HEK293 (cell line): ENCODE measurements around the gene RNF169.

Source experiments
- KLF9 ChIP-seq: fragments of 450-650 bp; formaldehyde crosslinking; IDR thresholded peaks from 2 replicates; pipeline ENCODE4 v1.5.1; 2016; ENCODE audit warnings: missing biosample characterization, missing genetic modification characterization, low read depth
- TCF7L2 ChIP-seq: IDR thresholded peaks from 2 replicates; pipeline ENCODE4 v1.6.1; 2011; ENCODE audit warnings: low read depth, mild to moderate bottlenecking, inconsistent platforms, low read length, moderate library complexity, borderline replicate concordance
- ZNF48 ChIP-seq: fragments of 450-650 bp; formaldehyde crosslinking; IDR thresholded peaks from 2 replicates; pipeline ENCODE4 v1.5.1; 2016; ENCODE audit warnings: missing biosample characterization, missing genetic modification characterization
- ZNF654 ChIP-seq: fragments of 450-650 bp; formaldehyde crosslinking; IDR thresholded peaks from 2 replicates; pipeline ENCODE4 v1.5.1; 2016; ENCODE audit warnings: low read depth, missing biosample characterization, missing genetic modification characterization
- TF ChIP-seq, protein P1 (sequence below): fragments of 450-650 bp; formaldehyde crosslinking; IDR thresholded peaks from 2 replicates; pipeline ENCODE4 v1.5.1; 2016; ENCODE audit warnings: missing biosample characterization, missing genetic modification characterization

DNA sequence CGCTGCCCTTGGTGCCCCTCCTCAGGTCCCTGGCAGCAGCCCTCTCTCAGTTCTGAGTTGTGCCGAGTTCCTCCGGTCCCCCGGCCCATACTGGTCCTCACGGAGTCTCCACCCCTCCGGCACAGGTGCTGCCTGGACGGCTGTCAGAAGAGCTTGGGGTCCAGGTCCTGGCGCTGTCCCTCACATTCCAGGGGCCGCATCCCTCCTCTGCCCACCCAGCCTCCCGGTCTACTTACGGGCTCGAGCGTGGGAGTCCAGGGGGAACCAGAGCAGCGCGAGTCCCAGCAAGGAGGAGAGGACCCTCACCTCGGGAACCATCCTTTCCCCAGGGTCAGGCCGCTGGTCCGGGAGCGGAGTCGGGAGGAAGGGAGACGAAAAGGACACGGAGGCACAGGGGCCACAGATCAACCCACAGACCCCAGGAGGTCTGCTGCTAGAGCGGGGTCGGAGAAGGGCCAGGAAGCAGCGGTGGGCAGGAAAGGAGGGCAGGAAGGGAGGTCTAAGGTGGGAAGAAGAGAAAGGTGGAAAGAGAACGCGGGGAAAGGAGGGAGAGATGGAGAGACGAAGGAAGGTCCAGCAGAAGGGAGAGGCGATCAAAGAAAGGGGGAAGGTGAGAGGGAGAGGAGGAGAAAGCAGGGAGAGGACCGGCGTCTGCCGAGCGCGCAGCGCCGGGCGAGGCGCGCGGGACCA lies 17.9 kb upstream of the RNF169 start:
- TF ChIP-seq, protein P1, sequence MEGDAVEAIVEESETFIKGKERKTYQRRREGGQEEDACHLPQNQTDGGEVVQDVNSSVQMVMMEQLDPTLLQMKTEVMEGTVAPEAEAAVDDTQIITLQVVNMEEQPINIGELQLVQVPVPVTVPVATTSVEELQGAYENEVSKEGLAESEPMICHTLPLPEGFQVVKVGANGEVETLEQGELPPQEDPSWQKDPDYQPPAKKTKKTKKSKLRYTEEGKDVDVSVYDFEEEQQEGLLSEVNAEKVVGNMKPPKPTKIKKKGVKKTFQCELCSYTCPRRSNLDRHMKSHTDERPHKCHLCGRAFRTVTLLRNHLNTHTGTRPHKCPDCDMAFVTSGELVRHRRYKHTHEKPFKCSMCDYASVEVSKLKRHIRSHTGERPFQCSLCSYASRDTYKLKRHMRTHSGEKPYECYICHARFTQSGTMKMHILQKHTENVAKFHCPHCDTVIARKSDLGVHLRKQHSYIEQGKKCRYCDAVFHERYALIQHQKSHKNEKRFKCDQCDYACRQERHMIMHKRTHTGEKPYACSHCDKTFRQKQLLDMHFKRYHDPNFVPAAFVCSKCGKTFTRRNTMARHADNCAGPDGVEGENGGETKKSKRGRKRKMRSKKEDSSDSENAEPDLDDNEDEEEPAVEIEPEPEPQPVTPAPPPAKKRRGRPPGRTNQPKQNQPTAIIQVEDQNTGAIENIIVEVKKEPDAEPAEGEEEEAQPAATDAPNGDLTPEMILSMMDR (tag by site-specific recombination): no peak
- TF ChIP-seq KLF9 (no peak), ZNF654 (no peak), TCF7L2 (no peak), ZNF48 (tag by site-specific recombination) (no peak)
